Peyer's patch (tissue), 4 donors: ENCODE results near the gene UST.

Experiments
- POLR2A ChIP-seq, 2 donors: fragments of 450-650 bp; IDR thresholded peaks; one replicate each; pipeline ENCODE4 v1.5.1; 2017; ENCODE audit warnings: antibody characterized with exemption in 2 of 2, mild to moderate bottlenecking in 2 of 2, moderate library complexity in 2 of 2
- TF ChIP-seq, protein P1 (sequence below), 6 experiments: fragments of 450-650 bp in 4 of 6; fragments of 200-600 bp in 2 of 6; sonication (generic) in 1 of 6; IDR thresholded peaks; one replicate each; pipeline ENCODE4 v1.5.1; 2017 to 2019; ENCODE audit warnings: antibody characterized with exemption in 6 of 6, mild to moderate bottlenecking in 3 of 6, moderate library complexity in 1 of 6

GRCh38 chr6:148986608-148987007, 239.8 kb downstream of the UST start:
- TF ChIP-seq, protein P1, sequence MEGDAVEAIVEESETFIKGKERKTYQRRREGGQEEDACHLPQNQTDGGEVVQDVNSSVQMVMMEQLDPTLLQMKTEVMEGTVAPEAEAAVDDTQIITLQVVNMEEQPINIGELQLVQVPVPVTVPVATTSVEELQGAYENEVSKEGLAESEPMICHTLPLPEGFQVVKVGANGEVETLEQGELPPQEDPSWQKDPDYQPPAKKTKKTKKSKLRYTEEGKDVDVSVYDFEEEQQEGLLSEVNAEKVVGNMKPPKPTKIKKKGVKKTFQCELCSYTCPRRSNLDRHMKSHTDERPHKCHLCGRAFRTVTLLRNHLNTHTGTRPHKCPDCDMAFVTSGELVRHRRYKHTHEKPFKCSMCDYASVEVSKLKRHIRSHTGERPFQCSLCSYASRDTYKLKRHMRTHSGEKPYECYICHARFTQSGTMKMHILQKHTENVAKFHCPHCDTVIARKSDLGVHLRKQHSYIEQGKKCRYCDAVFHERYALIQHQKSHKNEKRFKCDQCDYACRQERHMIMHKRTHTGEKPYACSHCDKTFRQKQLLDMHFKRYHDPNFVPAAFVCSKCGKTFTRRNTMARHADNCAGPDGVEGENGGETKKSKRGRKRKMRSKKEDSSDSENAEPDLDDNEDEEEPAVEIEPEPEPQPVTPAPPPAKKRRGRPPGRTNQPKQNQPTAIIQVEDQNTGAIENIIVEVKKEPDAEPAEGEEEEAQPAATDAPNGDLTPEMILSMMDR (IDR thresholded peaks at IDR 0.05), result no peak
- TF ChIP-seq POLR2A (IDR thresholded peaks at IDR 0.05), result no peak
